Mononuclear cell (primary cell): ENCODE results near the gene DDX51. TPM values are rescaled to one million over a fixed set of nuclear protein-coding genes. Genes with fewer than 3 reads are reported as not detected.

Experiments
- H3K27me3 ChIP-seq: 2 replicates; pipeline ENCODE4 v1.6.0; 2011; ENCODE audit warnings: low read length, control low read depth; ENCODE audit not compliant: insufficient read depth
- H3K4me1 ChIP-seq: 2 replicates; pipeline ENCODE4 v1.5.1; 2011; ENCODE audit warnings: mild to moderate bottlenecking, low read length, control low read depth; ENCODE audit not compliant: insufficient read depth
- H3K4me3 ChIP-seq: 2 replicates; pipeline ENCODE4 v1.5.1; 2011; ENCODE audit warnings: mild to moderate bottlenecking, low read length, moderate library complexity
- H3K9me3 ChIP-seq: 2 replicates; pipeline ENCODE4 v1.5.1; 2011; ENCODE audit warnings: low read depth, mild to moderate bottlenecking, control low read depth, low read length
- total RNA-seq: library from RNA; depleted of rRNA; stranded (reverse); fragments of >200 nt; gene quantifications from one replicate; pipeline ENCODE4 v1.2.3, GENCODE V29; 2012

Gene DDX51
- total RNA-seq, 1 donor = 14.8 TPM

- no peak overlapping the region for H3K4me3 ChIP-seq
- H3K9me3 ChIP-seq = no peaks in the 10 kb centered on the region
- no peaks in the 10 kb centered on the region for H3K27me3 ChIP-seq
- H3K4me1 ChIP-seq = peaks cover 31% of the 10 kb centered on the region
These were observed 38.1 kb upstream of the DDX51 start for GRCh38 chr12:132182206-132182710.

- H3K4me3 ChIP-seq = no peak overlapping the region
- no peaks in the 10 kb centered on the region for H3K9me3 ChIP-seq
- no peaks in the 10 kb centered on the region for H3K27me3 ChIP-seq
- H3K4me1 ChIP-seq = peaks cover 25% of the 10 kb centered on the region
These were observed 37.6 kb upstream of the DDX51 start for GRCh38 chr12:132181570-132182200.

- H3K9me3 ChIP-seq = no peaks in the 10 kb centered on the region
- no peaks in the 10 kb centered on the region for H3K27me3 ChIP-seq
- H3K4me1 ChIP-seq = peaks cover 18% of the 10 kb centered on the region
- no peak overlapping the region for H3K4me3 ChIP-seq
These were observed 36.8 kb upstream of the DDX51 start for GRCh38 chr12:132180648-132181546.

- peaks cover 11% of the 10 kb centered on the region for H3K4me1 ChIP-seq
- H3K9me3 ChIP-seq = no peaks in the 10 kb centered on the region
- no peaks in the 10 kb centered on the region for H3K27me3 ChIP-seq
- H3K4me3 ChIP-seq = no peak overlapping the region
These were observed 35.6 kb upstream of the DDX51 start for GRCh38 chr12:132179431-132180362.

- Histone ChIP-seq H3K27me3 (no peaks in the 10 kb centered on the region), H3K4me3 (no peak overlapping the region), H3K4me1 (peaks cover 11% of the 10 kb centered on the region), H3K9me3 (no peaks in the 10 kb centered on the region)
These were observed 34.8 kb upstream of the DDX51 start for GRCh38 chr12:132178801-132179401.

GRCh38 chr12:132178316-132178715 is 34.2 kb upstream of the DDX51 start:
- Histone ChIP-seq H3K9me3 (no peaks in the 10 kb centered on the region), H3K27me3 (no peaks in the 10 kb centered on the region), H3K4me1 (peaks cover 11% of the 10 kb centered on the region), H3K4me3 (no peak overlapping the region)

- no peaks in the 10 kb centered on the region for H3K9me3 ChIP-seq
These were observed 32.9 kb upstream of the DDX51 start for GRCh38 chr12:132176920-132177551.

GRCh38 chr12:132176385-132176919 is 32.3 kb upstream of the DDX51 start:
- Histone ChIP-seq H3K27me3 (no peaks in the 10 kb centered on the region), H3K9me3 (no peaks in the 10 kb centered on the region), H3K4me3 (no peak overlapping the region), H3K4me1 (peaks cover 11% of the 10 kb centered on the region)

More at GRCh38 chr12:132176920-132177551, 32.9 kb upstream of the DDX51 start:
- H3K27me3 ChIP-seq = no peaks in the 10 kb centered on the region
- H3K4me3 ChIP-seq = no peak overlapping the region
- peaks cover 11% of the 10 kb centered on the region for H3K4me1 ChIP-seq

- H3K27me3 ChIP-seq = no peaks in the 10 kb centered on the region
- peaks cover 11% of the 10 kb centered on the region for H3K4me1 ChIP-seq
- no peak overlapping the region for H3K4me3 ChIP-seq
- H3K9me3 ChIP-seq = no peaks in the 10 kb centered on the region
These were observed 31.6 kb upstream of the DDX51 start for GRCh38 chr12:132175496-132176384.

GRCh38 chr12:132174839-132175490 is 30.8 kb upstream of the DDX51 start:
- no peaks in the 10 kb centered on the region for H3K27me3 ChIP-seq
- peaks cover 11% of the 10 kb centered on the region for H3K4me1 ChIP-seq
- no peak overlapping the region for H3K4me3 ChIP-seq

GRCh38 chr12:132174015-132174838 is 30.1 kb upstream of the DDX51 start:
- H3K9me3 ChIP-seq = no peaks in the 10 kb centered on the region
- H3K4me3 ChIP-seq = no peak overlapping the region
- H3K27me3 ChIP-seq = no peaks in the 10 kb centered on the region

More at GRCh38 chr12:132174839-132175490, 30.8 kb upstream of the DDX51 start:
- no peaks in the 10 kb centered on the region for H3K9me3 ChIP-seq

More at GRCh38 chr12:132174015-132174838, 30.1 kb upstream of the DDX51 start:
- peaks cover 10% of the 10 kb centered on the region for H3K4me1 ChIP-seq
